GM18498 (cell line): ENCODE results near the gene WDR31.

Experiments
- ATAC-seq: cut with Tn5 transposase; IDR thresholded peaks from one replicate; pipeline ENCODE4 v1.9.1; 2021; ENCODE audit warnings: mild to moderate bottlenecking, moderate library complexity; ENCODE audit not compliant: unreplicated experiment

Gene WDR31

GRCh38 chr9:113343732-113344231 lies 3.7 kb upstream of the WDR31 start:
- ATAC-seq: no peak

- no peak for ATAC-seq
Observed at GRCh38 chr9:113341712-113342410, 1.8 kb upstream of the WDR31 start.

- ATAC-seq: no peak
Observed at GRCh38 chr9:113337714-113338113, 2.4 kb downstream of the WDR31 start.

- no peak for ATAC-seq
Observed at GRCh38 chr9:113331780-113332179, 8.3 kb downstream of the WDR31 start.

GRCh38 chr9:113328045-113328782 lies 11.9 kb downstream of the WDR31 start:
- no peak for ATAC-seq

GRCh38 chr9:113326230-113326629 lies 13.8 kb downstream of the WDR31 start:
- ATAC-seq: no peak

- ATAC-seq: no peak
Observed at GRCh38 chr9:113322671-113323070, 17.4 kb downstream of the WDR31 start.

- ATAC-seq: no peak
Observed at GRCh38 chr9:113320051-113320450, 20.0 kb downstream of the WDR31 start.

GRCh38 chr9:113319054-113319453 lies 21.0 kb downstream of the WDR31 start:
- no peak for ATAC-seq

GRCh38 chr9:113317777-113318176 lies 22.3 kb downstream of the WDR31 start:
- no peak for ATAC-seq

GRCh38 chr9:113316030-113316429 lies 24.0 kb downstream of the WDR31 start:
- no peak for ATAC-seq

- ATAC-seq: no peak
Observed at GRCh38 chr9:113315231-113315630, 24.8 kb downstream of the WDR31 start.

- ATAC-seq: no peak
Observed at GRCh38 chr9:113313261-113313660, 26.8 kb downstream of the WDR31 start.

- ATAC-seq: no peak
Observed at GRCh38 chr9:113311961-113312360, 28.1 kb downstream of the WDR31 start.

- ATAC-seq: no peak
Observed at GRCh38 chr9:113310538-113310937, 29.5 kb downstream of the WDR31 start.

- ATAC-seq: no peak
Observed at GRCh38 chr9:113309204-113309813, 30.8 kb downstream of the WDR31 start.

GRCh38 chr9:113307396-113307975 lies 32.6 kb downstream of the WDR31 start:
- ATAC-seq: no peak

GRCh38 chr9:113306566-113306965 lies 33.5 kb downstream of the WDR31 start:
- no peak for ATAC-seq

GRCh38 chr9:113302792-113303418 lies 37.2 kb downstream of the WDR31 start, which contains the start of gene RNF183:
RNF183 (minus strand) TSS chr9:113303376; CDS start chr9:113298184, 5,192 bp downstream.
- no peak for ATAC-seq

- ATAC-seq: no peak
Observed at GRCh38 chr9:113301548-113301947, 38.5 kb downstream of the WDR31 start.

- ATAC-seq: no peak
Observed at GRCh38 chr9:113299800-113300292, 40.2 kb downstream of the WDR31 start.
